ENCODE data around the gene CORO2A.

- TF ChIP-seq CTCF (conservative IDR thresholded peaks at IDR 0.05) (no peak), EZH2 (IDR thresholded peaks at IDR 0.05; ENCODE audit: low read depth) (no peak)
These were observed 9.3 kb upstream of the CORO2A start for GRCh38 chr9:98201749-98202148.
